ENCODE data around the gene MCF2L.

DNA sequence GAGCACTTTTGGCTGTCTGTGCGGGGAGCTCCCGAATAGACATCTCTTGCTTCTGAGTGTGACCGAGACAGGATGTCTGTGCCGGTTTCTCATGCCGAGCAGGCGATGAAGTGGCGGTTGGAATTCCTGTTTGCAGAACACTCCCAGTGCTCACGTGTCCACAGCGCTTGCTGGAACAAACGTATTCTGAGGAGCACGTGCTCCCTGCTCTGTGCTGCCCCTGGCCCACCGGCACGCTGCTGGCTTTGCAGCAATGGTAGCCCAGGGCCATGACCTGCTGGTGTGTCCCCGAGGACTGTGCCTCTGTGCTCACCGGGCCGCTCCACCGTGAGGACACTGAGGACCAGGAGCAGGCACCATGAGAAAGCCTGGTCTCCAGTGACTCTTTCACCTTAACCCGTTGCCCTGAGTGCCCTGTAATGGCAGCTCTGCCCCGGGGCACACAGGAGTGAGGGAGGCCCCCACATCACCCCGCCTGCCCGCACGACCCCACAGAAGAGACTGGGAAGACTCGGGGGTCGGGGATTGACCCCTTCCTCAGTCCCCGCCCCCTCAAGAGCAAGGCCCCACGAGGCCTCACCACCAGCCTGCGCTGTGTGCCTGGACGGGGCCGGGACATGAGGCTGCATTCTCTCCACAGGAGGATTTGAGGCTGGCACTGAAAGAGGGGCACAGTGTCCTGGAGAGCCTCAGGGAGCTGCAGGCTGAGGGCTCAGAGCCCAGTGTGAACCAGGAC lies 96.6 kb downstream of the MCF2L start:
- TF ChIP-seq, protein P1, sequence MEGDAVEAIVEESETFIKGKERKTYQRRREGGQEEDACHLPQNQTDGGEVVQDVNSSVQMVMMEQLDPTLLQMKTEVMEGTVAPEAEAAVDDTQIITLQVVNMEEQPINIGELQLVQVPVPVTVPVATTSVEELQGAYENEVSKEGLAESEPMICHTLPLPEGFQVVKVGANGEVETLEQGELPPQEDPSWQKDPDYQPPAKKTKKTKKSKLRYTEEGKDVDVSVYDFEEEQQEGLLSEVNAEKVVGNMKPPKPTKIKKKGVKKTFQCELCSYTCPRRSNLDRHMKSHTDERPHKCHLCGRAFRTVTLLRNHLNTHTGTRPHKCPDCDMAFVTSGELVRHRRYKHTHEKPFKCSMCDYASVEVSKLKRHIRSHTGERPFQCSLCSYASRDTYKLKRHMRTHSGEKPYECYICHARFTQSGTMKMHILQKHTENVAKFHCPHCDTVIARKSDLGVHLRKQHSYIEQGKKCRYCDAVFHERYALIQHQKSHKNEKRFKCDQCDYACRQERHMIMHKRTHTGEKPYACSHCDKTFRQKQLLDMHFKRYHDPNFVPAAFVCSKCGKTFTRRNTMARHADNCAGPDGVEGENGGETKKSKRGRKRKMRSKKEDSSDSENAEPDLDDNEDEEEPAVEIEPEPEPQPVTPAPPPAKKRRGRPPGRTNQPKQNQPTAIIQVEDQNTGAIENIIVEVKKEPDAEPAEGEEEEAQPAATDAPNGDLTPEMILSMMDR (IDR thresholded peaks at IDR 0.05): no peak
- TF ChIP-seq POLR2A (IDR thresholded peaks at IDR 0.05): no peak
